ENCODE measurements around the gene MYO7A.

DNA sequence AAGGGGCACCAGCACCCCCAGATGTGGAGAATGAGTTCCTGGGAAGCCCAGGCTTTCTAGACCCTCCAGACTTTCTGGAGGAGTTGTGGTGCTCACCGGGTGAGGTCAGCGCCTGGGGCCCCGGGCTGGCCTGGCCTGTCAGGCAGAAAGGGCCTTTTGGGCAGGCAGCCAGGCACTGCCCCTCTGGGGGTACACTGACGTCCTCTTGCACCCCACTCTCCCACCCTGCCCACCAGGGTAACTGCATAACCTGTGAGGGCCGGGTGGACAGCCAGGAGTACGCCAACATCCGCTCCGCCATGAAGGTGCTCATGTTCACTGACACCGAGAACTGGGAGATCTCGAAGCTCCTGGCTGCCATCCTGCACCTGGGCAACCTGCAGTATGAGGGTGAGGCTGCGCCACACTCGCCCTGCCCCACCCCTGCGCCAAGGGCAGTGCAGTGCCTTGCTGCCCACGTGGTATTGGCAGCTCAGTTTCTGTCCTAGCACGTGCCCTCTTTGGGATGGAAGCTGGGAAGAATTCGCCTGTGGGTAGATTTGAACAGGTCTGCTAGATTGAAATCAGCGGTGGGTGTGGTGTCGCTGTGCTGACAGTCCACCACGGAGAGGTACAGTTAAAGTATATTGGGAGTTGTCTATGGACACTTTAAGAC is 30.1 kb downstream of the MYO7A start:
- no peak for TF ChIP-seq EZH2 (IDR thresholded peaks at IDR 0.05)
- TF ChIP-seq, protein P1, sequence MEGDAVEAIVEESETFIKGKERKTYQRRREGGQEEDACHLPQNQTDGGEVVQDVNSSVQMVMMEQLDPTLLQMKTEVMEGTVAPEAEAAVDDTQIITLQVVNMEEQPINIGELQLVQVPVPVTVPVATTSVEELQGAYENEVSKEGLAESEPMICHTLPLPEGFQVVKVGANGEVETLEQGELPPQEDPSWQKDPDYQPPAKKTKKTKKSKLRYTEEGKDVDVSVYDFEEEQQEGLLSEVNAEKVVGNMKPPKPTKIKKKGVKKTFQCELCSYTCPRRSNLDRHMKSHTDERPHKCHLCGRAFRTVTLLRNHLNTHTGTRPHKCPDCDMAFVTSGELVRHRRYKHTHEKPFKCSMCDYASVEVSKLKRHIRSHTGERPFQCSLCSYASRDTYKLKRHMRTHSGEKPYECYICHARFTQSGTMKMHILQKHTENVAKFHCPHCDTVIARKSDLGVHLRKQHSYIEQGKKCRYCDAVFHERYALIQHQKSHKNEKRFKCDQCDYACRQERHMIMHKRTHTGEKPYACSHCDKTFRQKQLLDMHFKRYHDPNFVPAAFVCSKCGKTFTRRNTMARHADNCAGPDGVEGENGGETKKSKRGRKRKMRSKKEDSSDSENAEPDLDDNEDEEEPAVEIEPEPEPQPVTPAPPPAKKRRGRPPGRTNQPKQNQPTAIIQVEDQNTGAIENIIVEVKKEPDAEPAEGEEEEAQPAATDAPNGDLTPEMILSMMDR (IDR thresholded peaks at IDR 0.05) = no peak
